ENCODE measurements around the gene BANP. TPM values are rescaled to one million over a fixed set of nuclear protein-coding genes. Genes with fewer than 3 reads are reported as not detected.

Gene BANP
- total and polyA plus RNA-seq, 12 donors, result 6.1 to 20.4 (median 13.5) TPM

GRCh38 chr16:87955302-87956097, 4.3 kb downstream of the BANP start:
- 83 to 86% methylated on average over 18 of the region's 18 CpGs for WGBS, 2 donors
- Histone ChIP-seq H3K36me3 (peaks cover 0 to 24% (median 0%) of the 10 kb centered on the region in 9 donors), H3K4me3 (peak overlapping the region in 1 of 10 donors; percentile 34), H3K4me1 (peaks cover 9 to 68% (median 54%) of the 10 kb centered on the region in 9 donors), H3K9me3 (no peaks in the 10 kb centered on the region), H3K27ac (peak overlapping the region in 8 of 10 donors; percentile 15 to 100 (median 58)), H3K27me3 (no peaks in the 10 kb centered on the region)
- no peak for DNase-seq
- no peak for ATAC-seq
- TF ChIP-seq, protein P1, sequence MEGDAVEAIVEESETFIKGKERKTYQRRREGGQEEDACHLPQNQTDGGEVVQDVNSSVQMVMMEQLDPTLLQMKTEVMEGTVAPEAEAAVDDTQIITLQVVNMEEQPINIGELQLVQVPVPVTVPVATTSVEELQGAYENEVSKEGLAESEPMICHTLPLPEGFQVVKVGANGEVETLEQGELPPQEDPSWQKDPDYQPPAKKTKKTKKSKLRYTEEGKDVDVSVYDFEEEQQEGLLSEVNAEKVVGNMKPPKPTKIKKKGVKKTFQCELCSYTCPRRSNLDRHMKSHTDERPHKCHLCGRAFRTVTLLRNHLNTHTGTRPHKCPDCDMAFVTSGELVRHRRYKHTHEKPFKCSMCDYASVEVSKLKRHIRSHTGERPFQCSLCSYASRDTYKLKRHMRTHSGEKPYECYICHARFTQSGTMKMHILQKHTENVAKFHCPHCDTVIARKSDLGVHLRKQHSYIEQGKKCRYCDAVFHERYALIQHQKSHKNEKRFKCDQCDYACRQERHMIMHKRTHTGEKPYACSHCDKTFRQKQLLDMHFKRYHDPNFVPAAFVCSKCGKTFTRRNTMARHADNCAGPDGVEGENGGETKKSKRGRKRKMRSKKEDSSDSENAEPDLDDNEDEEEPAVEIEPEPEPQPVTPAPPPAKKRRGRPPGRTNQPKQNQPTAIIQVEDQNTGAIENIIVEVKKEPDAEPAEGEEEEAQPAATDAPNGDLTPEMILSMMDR (IDR thresholded peaks at IDR 0.05), result no peak
- intact Hi-C loops (cut with DNase I), result no loop called here

DNA sequence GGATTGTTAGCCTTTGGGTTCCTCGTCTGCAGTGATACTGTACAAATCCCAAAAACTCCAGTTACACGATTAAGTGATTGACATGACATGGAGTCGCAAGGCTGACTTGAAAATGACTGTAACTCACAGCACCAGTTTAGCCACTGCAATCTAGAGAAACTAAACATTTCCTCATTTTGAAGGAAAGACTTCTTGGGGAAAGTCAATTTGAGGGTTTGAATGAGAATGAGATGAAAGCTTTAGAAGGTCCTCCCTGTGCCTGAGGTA, 4.8 kb downstream of the BANP start:
- WGBS, 2 donors, result 47 to 55% methylated on average over 3 of the region's 3 CpGs
- Histone ChIP-seq H3K27me3 (no peaks in the 10 kb centered on the region), H3K27ac (peak overlapping the region in 7 of 10 donors; percentile 33 to 100 (median 56)), H3K4me1 (peaks cover 9 to 66% (median 54%) of the 10 kb centered on the region in 9 donors), H3K9me3 (no peaks in the 10 kb centered on the region), H3K4me3 (peak overlapping the region in 3 of 10 donors; percentile 25 to 40 (median 34)), H3K36me3 (peaks cover 0 to 24% (median 0%) of the 10 kb centered on the region in 9 donors)
- intact Hi-C loops (cut with DNase I), result no loop called here
- DNase-seq, result no peak
- TF ChIP-seq, protein P1 (IDR thresholded peaks at IDR 0.05), result no peak
- ATAC-seq, result no peak

- H3K9me3 ChIP-seq, result no peaks in the 10 kb centered on the region
- H3K4me3 ChIP-seq, result peak overlapping the region in 8 of 10 donors; percentile 4 to 40 (median 23)
- DNase-seq (peak in 1 of 2 donors; percentile 66), ATAC-seq (peak in 6 of 8 donors; percentile 8 to 62 (median 40))
- TF ChIP-seq, protein P1 (IDR thresholded peaks at IDR 0.05), result peak in 3 of 9 donors; percentile 9 to 18 (median 13)
- WGBS, 2 donors, result 31 to 33% methylated on average over 30 of the region's 30 CpGs
- H3K27ac ChIP-seq, result peak overlapping the region in 7 of 10 donors; percentile 33 to 100 (median 61)
- intact Hi-C loops (cut with DNase I), result no loop called here
- H3K27me3 ChIP-seq, result no peaks in the 10 kb centered on the region
- peaks cover 9 to 66% (median 54%) of the 10 kb centered on the region in 9 donors for H3K4me1 ChIP-seq
- peaks cover 0 to 24% (median 0%) of the 10 kb centered on the region in 9 donors for H3K36me3 ChIP-seq
Measured at GRCh38 chr16:87956365-87957231, 5.4 kb downstream of the BANP start.
